DND-41 (cell line): Measurements from ENCODE around the gene INAFM2.

Source experiments
- EZH2 ChIP-seq: IDR thresholded peaks from 3 replicates; pipeline ENCODE4 v1.6.1; 2012; ENCODE audit warnings: borderline replicate concordance, low read depth, mild to moderate bottlenecking, moderate library complexity, low read length, inconsistent platforms; ENCODE audit not compliant: severe bottlenecking
- TF ChIP-seq, protein P1 (sequence below): IDR thresholded peaks from 2 replicates; pipeline ENCODE4 v1.5.1; 2012; ENCODE audit warnings: borderline replicate concordance, low read length, moderate library complexity, mild to moderate bottlenecking; ENCODE audit not compliant: poor library complexity, severe bottlenecking; ENCODE audit errors: extremely low read depth

DNA sequence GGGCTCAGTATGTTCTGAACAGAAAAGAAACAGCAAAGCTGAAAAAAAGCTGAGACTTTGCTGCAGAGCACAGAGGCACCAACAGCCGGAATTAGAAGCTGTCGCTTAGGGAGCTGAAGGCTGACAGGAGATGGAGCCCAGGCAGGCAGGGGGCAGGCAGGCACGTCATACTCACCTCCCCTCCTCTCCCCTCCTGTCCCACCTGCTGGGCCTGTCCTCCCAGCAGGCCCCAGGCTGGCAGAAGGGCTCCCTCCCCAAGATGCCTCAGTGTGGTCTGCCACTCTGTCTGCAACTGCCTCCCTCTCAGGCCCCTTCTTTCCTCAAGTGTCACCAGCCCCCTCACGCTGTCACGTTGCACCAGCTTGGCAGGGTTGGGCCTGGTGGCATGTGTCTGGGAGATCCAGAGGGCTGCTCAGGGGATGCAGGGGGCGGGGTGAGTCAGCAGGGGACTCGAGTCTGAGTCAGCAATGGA is 37.4 kb upstream of the INAFM2 start:
- TF ChIP-seq, protein P1, sequence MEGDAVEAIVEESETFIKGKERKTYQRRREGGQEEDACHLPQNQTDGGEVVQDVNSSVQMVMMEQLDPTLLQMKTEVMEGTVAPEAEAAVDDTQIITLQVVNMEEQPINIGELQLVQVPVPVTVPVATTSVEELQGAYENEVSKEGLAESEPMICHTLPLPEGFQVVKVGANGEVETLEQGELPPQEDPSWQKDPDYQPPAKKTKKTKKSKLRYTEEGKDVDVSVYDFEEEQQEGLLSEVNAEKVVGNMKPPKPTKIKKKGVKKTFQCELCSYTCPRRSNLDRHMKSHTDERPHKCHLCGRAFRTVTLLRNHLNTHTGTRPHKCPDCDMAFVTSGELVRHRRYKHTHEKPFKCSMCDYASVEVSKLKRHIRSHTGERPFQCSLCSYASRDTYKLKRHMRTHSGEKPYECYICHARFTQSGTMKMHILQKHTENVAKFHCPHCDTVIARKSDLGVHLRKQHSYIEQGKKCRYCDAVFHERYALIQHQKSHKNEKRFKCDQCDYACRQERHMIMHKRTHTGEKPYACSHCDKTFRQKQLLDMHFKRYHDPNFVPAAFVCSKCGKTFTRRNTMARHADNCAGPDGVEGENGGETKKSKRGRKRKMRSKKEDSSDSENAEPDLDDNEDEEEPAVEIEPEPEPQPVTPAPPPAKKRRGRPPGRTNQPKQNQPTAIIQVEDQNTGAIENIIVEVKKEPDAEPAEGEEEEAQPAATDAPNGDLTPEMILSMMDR, result no peak
- TF ChIP-seq EZH2, result no peak
